ENCODE measurements around the gene LDLRAD4. TPM values are rescaled to one million over a fixed set of nuclear protein-coding genes. Genes with fewer than 3 reads are reported as not detected.

LDLRAD4 gene
- total and polyA plus RNA-seq, 2 experiments from 2014 or later = 0.73 to 1.9 TPM

- Histone ChIP-seq H3K79me2 (replicated peaks; ENCODE audit: insufficient read depth) (no peaks in the 10 kb centered on the region), H3K27ac (ENCODE audit: low read depth) (no peak overlapping the region), H3K36me3 (ENCODE audit: insufficient read depth) (no peaks in the 10 kb centered on the region), H3K4me3 (no peak overlapping the region), H2AFZ (no peak overlapping the region), H3K9me2 (ENCODE audit: insufficient read depth) (no peaks in the 10 kb centered on the region), H3F3A (replicated peaks; ENCODE audit: low read depth) (no peaks in the 10 kb centered on the region), H4K20me1 (replicated peaks; ENCODE audit: insufficient read depth) (no peaks in the 10 kb centered on the region), H3K4me2 (no peak overlapping the region), H3K27me3 (ENCODE audit: insufficient read depth) (no peaks in the 10 kb centered on the region), H3K4me1 (ENCODE audit: insufficient read depth) (peaks cover 12% of the 10 kb centered on the region)
- DNase-seq (ENCODE audit: low spot score) (no peak), ATAC-seq (no peak)
- H3K36me3 Mint-ChIP-seq (ENCODE audit: low read depth) = no peaks in the 10 kb centered on the region
- no peak for TF ChIP-seq ZNF114 (CRISPR knock-in tag; IDR thresholded peaks at IDR 0.05)
- TF ChIP-seq ZNF462 (CRISPR knock-in tag; IDR thresholded peaks at IDR 0.05) = no peak
- no peak for TF ChIP-seq EZH2phosphoT487 (IDR thresholded peaks at IDR 0.05; ENCODE audit: unreplicated experiment)
- no peak for TF ChIP-seq POLR2AphosphoS5 (IDR thresholded peaks at IDR 0.05; ENCODE audit: low read depth)
- no peak for TF ChIP-seq NANOG (IDR thresholded peaks at IDR 0.05; ENCODE audit: borderline replicate concordance)
- TF ChIP-seq REST (IDR thresholded peaks at IDR 0.05; ENCODE audit: unreplicated experiment) = no peak
- no peak for TF ChIP-seq CREB1 (CRISPR knock-in tag; IDR thresholded peaks at IDR 0.05; ENCODE audit: low read depth)
- no peak for TF ChIP-seq EZH2 (IDR thresholded peaks at IDR 0.05; ENCODE audit: low read depth, unreplicated experiment)
- TF ChIP-seq STAT1 (IDR thresholded peaks at IDR 0.05; ENCODE audit: unreplicated experiment) = no peak
- TF ChIP-seq CTCF (conservative IDR thresholded peaks at IDR 0.05; ENCODE audit: low read depth in 2 of 2) = no peak
- no peak for TF ChIP-seq JUNB (IDR thresholded peaks at IDR 0.05; ENCODE audit: unreplicated experiment)
- no peak for TF ChIP-seq ETS1 (IDR thresholded peaks at IDR 0.05)
- TF ChIP-seq ZNF331 (CRISPR knock-in tag; IDR thresholded peaks at IDR 0.05; ENCODE audit: low read depth) = no peak
- H3K9me3 Mint-ChIP-seq = no peaks in the 10 kb centered on the region; the same call in 2 of the 3 replicates
- H3K27me3 Mint-ChIP-seq (ENCODE audit: insufficient read depth, low read depth, poor library complexity) = peaks cover 6% of the 10 kb centered on the region
- no peak overlapping the region for H3K4me3 Mint-ChIP-seq
- H3K27ac Mint-ChIP-seq = 0 out of 2 replicates have a peak overlapping the region, but pooled peaks have one; percentile 2
- H3K4me1 Mint-ChIP-seq = peaks cover 30% of the 10 kb centered on the region
Observed at GRCh38 chr18:13455960-13456481, 237.5 kb downstream of the LDLRAD4 start.

Measured in GM23338 (cell line).